GM12801 (cell line): ENCODE data around the gene SSPN.

ENCODE experiments used
- TF ChIP-seq, protein P1 (sequence below): IDR thresholded peaks from one replicate; pipeline ENCODE4 v1.5.1; 2011; ENCODE audit warnings: control low read depth; ENCODE audit not compliant: insufficient read length; ENCODE audit errors: extremely low read depth

SSPN gene, protein sequence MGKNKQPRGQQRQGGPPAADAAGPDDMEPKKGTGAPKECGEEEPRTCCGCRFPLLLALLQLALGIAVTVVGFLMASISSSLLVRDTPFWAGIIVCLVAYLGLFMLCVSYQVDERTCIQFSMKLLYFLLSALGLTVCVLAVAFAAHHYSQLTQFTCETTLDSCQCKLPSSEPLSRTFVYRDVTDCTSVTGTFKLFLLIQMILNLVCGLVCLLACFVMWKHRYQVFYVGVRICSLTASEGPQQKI

DNA sequence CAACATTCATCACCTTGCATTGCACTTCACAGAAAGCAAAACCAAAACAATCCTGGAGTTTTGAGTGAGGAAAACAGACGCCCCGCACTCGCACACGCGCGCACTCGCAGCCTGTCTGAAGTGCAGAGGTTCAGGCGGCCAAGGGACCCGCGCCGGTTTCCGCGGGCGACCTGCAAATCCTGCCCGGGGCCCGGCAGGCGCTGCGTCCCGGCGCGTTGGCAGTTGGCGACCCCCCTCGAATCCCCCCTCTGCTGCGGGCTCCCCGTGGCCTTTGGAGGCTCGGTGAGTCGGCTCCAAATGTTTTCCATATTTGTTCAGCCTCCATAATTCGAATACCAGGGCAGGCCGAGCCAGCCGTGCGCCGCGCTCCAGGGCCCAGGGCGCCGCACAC, at the start of gene SSPN:
Gene SSPN, plus strand, starts transcription at position 324 of the 391 bp plus-strand sequence. CDS start 100 bp downstream, outside the sequence.
- TF ChIP-seq, protein P1, sequence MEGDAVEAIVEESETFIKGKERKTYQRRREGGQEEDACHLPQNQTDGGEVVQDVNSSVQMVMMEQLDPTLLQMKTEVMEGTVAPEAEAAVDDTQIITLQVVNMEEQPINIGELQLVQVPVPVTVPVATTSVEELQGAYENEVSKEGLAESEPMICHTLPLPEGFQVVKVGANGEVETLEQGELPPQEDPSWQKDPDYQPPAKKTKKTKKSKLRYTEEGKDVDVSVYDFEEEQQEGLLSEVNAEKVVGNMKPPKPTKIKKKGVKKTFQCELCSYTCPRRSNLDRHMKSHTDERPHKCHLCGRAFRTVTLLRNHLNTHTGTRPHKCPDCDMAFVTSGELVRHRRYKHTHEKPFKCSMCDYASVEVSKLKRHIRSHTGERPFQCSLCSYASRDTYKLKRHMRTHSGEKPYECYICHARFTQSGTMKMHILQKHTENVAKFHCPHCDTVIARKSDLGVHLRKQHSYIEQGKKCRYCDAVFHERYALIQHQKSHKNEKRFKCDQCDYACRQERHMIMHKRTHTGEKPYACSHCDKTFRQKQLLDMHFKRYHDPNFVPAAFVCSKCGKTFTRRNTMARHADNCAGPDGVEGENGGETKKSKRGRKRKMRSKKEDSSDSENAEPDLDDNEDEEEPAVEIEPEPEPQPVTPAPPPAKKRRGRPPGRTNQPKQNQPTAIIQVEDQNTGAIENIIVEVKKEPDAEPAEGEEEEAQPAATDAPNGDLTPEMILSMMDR: no peak

DNA sequence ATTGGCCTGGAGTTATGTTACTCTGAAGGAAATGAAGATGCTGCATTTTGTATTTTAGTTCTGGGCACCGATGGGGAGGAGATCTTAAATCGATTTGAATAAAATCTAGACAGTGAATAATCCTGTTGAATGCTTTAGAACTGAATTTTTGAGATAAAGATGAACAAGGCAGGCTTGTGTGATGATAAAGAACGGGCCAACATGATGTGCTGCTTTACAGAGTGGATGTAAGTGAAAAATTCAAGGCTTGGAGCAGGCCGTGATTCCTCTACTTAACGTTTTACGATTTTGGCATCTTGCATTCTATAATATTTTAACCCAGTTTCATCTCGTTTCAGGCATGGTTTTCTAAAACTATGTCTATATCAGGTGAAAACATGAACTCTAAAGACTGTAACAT, 47.1 kb upstream of the SSPN start:
- TF ChIP-seq, protein P1: no peak

DNA sequence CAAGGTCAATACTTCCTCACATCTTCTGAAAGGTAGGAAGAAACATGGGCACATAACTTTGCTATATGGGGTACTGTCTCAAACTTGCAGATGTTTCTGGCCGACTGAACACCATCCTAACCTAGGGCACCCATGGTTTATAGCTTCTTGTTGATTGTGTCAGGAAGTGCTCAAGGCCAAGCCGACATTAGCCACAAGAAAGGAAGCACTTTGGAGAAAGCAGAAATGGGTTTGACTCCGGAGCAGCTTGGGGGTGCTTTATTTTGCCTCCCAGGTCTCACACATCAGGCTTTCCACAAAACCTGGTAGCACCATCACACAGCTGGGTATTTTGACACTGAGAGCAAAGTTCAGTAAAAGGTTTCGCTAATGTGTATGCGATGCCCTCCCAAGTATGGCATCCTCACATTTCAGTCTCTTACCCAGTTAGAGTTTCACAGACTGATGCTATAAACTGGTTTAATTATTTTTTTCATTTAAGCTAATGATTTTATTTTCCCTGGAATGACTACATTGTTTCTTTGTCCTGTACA, 45.3 kb upstream of the SSPN start:
- TF ChIP-seq, protein P1: no peak

DNA sequence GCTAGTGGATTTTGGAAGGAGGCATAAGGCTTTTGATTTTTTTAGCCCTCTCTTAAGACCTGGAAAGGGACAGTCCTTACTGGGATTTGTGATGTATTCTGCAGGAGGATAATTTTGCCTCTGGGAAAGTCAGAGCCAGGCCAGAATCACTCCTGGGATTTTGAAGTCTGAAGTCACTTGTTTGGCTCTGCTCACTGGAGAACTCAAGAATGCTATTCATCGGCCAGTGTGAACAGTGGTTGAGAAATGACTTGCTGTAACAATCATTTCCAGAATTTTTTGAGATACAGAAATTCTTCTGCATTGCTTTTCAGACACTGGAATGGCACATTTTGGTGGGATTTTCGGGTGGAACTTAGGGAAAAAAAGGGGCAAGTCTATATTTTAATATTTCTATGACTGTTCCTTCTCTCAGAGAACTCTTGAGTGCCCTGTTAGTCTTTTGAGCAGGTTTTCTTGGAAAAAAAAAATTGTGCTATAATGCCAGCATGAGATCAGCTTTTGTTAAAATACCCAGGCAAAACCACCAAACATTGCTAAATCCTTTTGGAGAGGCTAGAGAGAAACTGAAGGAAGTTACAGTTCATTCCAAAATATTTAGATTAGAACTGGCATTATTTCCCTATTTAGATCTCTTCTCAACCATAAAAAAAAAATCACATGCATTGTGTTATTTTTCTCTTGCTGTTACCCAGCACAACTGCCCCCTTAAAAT, 44.5 kb upstream of the SSPN start:
- TF ChIP-seq, protein P1: no peak

DNA sequence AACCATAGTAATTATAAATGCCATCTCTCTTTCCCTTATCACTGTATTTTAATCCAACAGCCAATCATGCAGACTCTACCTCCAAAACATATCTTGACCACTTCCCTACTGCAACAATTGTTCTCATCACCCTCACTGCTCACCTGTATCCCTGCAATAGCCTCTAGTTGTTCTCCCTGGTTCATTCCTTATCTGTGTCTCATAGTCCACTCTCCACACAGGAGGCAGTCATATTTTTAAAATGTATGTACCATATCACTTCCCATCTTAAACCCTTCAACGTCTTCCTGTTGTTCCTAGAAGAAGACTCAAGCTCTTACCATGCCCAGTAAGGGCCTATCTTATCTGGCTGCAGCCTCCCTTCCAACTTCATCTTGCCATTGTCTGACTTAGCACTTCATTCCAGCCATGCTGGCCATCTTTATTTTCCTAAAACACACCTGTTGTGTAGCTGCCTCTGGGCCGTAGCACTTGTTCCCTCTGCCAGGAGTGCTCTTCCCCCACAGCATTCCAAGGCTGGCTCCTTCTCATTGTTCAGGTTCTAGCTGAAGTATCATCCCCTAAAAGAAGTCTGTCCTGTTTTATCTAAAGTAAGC, 42.8 kb upstream of the SSPN start:
- TF ChIP-seq, protein P1: no peak

DNA sequence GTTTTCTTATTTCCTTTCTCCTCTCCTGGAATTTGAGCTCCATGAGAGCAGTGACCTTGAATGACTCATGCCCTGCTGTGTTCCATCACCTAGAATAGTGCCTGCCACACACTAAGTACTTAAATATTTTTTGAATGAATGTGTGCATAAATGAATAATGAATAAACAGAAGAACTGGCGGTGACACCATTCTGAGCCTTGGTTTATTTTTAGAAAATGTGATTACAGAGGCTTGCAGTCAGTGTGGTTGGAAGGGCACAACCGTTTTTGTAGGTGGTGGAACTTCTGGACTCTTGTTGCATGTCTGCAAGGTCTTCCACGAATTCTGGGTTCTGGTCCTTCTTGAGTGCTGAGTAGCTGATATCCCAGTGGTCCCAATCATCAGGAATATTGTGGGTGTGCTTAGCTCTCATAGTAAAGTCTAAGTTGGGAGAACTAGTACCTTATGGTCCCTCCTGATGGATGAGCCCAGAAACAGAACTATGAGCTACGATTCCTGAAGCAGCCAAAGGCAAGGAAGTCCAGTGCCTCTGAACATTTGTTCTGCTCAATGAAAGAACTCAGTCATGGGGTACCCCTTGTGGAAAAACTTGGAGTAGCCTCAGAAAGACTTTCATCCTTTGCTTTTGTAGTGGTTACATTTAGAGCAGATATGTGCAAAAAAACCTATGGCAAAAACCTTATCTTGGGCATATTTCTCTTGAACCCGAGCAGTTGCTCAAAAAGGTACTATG, 41.8 kb upstream of the SSPN start:
- TF ChIP-seq, protein P1: no peak
